GM19467 (cell line): ENCODE data around the gene NADK.

Experiments used
- ATAC-seq: cut with Tn5 transposase; IDR thresholded peaks from one replicate; pipeline ENCODE4 v1.9.1; 2021; ENCODE audit warnings: mild to moderate bottlenecking, moderate library complexity; ENCODE audit not compliant: unreplicated experiment

The NADK gene

GRCh38 chr1:1764876-1765470 is 13.3 kb downstream of the NADK start:
- no peak for ATAC-seq

GRCh38 chr1:1763657-1764621 is 14.3 kb downstream of the NADK start:
- no peak for ATAC-seq

- ATAC-seq = no peak
Observed at GRCh38 chr1:1761504-1762376, 16.5 kb downstream of the NADK start.

DNA sequence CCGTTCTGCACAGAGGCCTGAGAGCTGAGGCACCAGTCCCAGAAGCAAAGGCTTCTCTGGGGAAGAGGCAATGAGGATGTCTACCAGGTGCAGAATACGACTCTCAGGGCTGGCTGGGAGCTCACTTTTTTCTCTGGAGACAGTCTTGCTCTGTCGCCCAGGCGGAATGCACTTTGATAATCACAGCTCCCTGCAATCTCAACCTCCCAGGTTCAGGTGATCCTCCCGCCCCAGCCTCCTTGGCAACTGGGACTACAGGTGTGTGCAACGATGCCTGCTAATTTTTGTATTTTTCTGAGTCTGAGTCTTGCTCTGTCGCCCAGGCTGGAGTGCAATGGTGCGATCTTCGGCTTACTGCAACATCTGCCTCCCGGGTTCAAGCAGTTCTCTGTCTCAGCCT is 17.6 kb downstream of the NADK start:
- ATAC-seq = no peak

- ATAC-seq = no peak
Observed at GRCh38 chr1:1760345-1760650, 18.0 kb downstream of the NADK start.

DNA sequence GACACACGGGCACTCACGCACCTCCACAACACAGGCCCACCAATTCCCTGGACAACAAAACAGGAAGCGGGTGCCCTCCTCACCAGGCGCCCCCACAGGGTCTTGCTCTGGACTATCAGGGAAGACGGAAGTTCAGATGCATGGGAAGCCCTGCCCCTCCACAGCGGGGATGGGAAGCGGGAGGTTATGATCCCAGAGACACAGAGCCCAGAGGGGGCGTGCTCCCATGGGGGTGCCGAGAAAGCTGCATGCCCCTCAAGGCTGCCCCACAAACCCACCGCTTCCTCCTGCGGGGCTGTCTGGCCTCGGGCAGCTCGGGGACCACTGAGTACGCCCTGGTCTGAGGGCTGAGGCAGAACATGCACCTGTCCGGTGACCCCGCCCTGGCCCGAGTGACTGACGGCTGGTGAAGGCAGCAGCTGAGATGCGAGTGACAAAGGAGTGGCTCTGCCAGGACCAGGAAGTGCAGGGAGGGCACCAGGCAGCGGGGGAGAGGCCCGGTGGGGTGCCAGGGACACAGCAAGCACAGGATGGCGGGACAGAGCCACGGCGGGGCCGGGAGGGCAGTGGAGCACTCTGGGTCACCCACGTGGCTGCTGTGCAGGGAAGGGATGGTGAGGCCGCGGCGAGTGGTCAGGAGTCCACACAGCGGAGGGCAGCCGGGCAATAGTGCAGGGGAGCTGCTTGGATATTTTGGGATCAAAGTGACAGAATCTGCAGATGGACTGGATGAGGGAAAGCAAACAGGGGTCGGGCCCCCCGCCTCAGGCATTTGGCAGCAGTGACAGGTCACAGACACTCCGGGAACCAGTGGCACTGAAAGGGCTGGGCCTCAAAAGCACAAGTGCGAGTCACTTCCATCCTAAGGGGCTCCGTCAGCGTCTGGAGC is 18.6 kb downstream of the NADK start:
- ATAC-seq = no peak

GRCh38 chr1:1758692-1759455 is 19.4 kb downstream of the NADK start:
- no peak for ATAC-seq

GRCh38 chr1:1758059-1758621 is 20.1 kb downstream of the NADK start:
- ATAC-seq = no peak

GRCh38 chr1:1757422-1758058 is 20.7 kb downstream of the NADK start:
- no peak for ATAC-seq

- ATAC-seq = no peak
Observed at GRCh38 chr1:1756661-1757421, 21.4 kb downstream of the NADK start.

- no peak for ATAC-seq
Observed at GRCh38 chr1:1755852-1756251, 22.4 kb downstream of the NADK start.

GRCh38 chr1:1755426-1755825 is 22.8 kb downstream of the NADK start:
- no peak for ATAC-seq

DNA sequence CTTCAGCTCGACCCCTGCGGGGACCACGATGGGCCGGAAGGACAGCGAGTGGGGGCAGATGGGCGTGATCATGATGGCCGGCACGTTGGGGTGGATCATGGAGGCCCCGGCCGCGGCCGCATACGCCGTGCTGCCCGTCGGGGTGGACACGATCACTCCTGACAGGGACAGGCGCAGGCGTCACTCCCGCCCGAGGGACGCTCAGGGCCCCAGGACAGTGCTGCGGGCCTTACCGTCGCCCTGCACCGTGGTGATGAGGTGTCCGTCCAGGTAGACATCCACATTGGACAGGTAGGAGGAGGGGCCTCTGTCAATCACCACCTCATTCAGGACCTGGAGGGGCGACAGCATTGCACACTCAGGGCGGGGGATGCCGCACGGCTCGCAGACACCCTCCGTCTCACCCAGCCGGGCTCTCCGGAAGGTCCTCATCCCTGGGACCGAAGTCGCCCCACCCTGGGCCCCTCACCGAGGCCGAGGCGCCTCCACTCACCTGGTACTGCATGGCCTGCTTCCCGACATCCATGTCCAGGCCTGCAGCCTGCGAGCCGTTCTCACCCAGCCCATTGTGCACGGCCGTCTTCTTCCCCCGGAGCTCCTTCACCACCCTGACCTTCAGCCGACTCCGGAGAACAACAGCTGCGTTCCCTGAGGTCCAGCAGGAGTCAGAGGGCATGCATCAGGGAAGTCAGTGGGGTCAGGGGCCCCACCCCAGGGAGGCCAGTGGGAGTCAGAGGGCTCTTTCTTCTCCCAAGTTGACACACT is 24.0 kb downstream of the NADK start:
- ATAC-seq = no peak

DNA sequence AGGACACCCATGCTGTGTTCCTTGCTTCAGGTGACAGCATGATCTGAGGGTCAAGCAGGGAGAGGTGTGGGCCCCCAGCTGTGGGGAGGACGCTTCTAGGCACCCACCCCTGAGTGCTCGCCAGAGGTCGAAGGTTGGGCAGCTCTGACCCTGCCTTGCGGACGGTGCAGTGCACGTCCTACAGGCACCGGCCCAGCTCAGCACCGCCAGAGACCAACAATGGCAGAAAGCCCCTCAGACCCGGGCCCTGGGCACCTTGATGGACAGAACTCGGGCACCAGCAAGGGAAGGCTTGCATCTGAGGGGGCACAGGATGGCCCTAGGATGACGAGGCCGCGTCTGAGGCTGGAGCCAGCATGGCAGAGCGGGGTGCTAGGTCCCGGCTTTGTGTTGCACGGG is 24.7 kb downstream of the NADK start:
- ATAC-seq = no peak

GRCh38 chr1:1752636-1753606 is 25.3 kb downstream of the NADK start:
- no peak for ATAC-seq

- ATAC-seq = no peak
Observed at GRCh38 chr1:1752190-1752589, 26.1 kb downstream of the NADK start.
